ENCODE data around the gene GAPDHS. TPM values are rescaled to one million over a fixed set of nuclear protein-coding genes. Genes with fewer than 3 reads are reported as not detected.

GAPDHS gene
- total RNA-seq, 1 experiment from 2014 or later, result not detected

- Histone ChIP-seq H3K27me3 (ENCODE audit: insufficient read depth, low read length) (peaks cover 3% of the 10 kb centered on the region; the same call in 1 of the 2 replicates), H4K8ac (replicated peaks; ENCODE audit: insufficient read length, low read depth, low read length) (no peak overlapping the region), H3K27ac (ENCODE audit: insufficient read length, low read depth, low read length) (no peak overlapping the region), H3K4ac (ENCODE audit: low read depth, low read length) (no peak overlapping the region), H3K23ac (ENCODE audit: insufficient read length, low read depth, low read length) (no peak overlapping the region), H3K4me2 (ENCODE audit: insufficient read depth, insufficient read length, low read length) (peak overlapping the region; percentile 83), H2BK20ac (ENCODE audit: low read depth, low read length, poor library complexity, severe bottlenecking) (no peak overlapping the region), H2BK15ac (ENCODE audit: low read depth, low read length) (no peak overlapping the region), H2AFZ (ENCODE audit: low read length) (no peak overlapping the region), H2AK5ac (ENCODE audit: insufficient read length, low read length) (no peak overlapping the region), H3K4me1 (ENCODE audit: insufficient read depth, low read length) (no peaks in the 10 kb centered on the region), H3K9me3 (ENCODE audit: control insufficient read depth, low read depth, low read length) (no peaks in the 10 kb centered on the region), H3K23me2 (ENCODE audit: insufficient read length, low read depth, low read length, poor library complexity, severe bottlenecking) (peaks cover 7% of the 10 kb centered on the region), H3T11ph (ENCODE audit: low read length) (no peak overlapping the region), H3K79me2 (ENCODE audit: insufficient read depth, low read length) (no peaks in the 10 kb centered on the region; the same call in 1 of the 2 replicates), H3K14ac (ENCODE audit: insufficient read depth, low read length) (no peak overlapping the region), H2BK12ac (ENCODE audit: insufficient read length, low read depth, low read length) (no peak overlapping the region), H3K9ac (ENCODE audit: extremely low read depth, insufficient read length, low read length) (no peak overlapping the region), H2BK120ac (ENCODE audit: low read depth, low read length, poor library complexity, severe bottlenecking) (no peak overlapping the region), H3K79me1 (ENCODE audit: insufficient read depth, low read depth, low read length, poor library complexity, severe bottlenecking) (no peaks in the 10 kb centered on the region), H2BK5ac (ENCODE audit: insufficient read length, low read length) (no peak overlapping the region), H3K18ac (ENCODE audit: insufficient read length, low read depth, low read length) (no peak overlapping the region), H4K20me1 (ENCODE audit: control insufficient read depth, insufficient read depth, insufficient read length) (no peaks in the 10 kb centered on the region), H4K91ac (ENCODE audit: insufficient read length, low read depth, low read length) (no peak overlapping the region), H3K56ac (ENCODE audit: insufficient read length, low read depth, low read length) (no peak overlapping the region), H4K5ac (ENCODE audit: insufficient read length, low read depth, low read length) (no peak overlapping the region)
- DNase-seq, result no peak
- Mint-ChIP-seq H3K27ac (peak overlapping the region in 1 of 3 experiments; percentile 4; a peak in 1 of 7 replicates), H3K36me3 (ENCODE audit: insufficient read depth in 1 of 3, low read depth in 3 of 3) (no peaks in the 10 kb centered on the region; a peak in 1 of 7 replicates), H3K4me3 (peak overlapping the region; percentile 85 to 90), H3K9me3 (no peaks in the 10 kb centered on the region), H3K4me1 (peaks cover 9 to 14% of the 10 kb centered on the region in 2 experiments), H3K27me3 (ENCODE audit: low read depth) (peaks cover 70% of the 10 kb centered on the region)
- TF ChIP-seq CTCF (conservative IDR thresholded peaks at IDR 0.05), result no peak
- WGBS (ENCODE audit: extremely low coverage, insufficient read length, low lambda C conversion rate), result no CpG with 5 or more reads among the region's 16 CpGs
Observed at GRCh38 chr19:35556846-35557538, 23.7 kb downstream of the GAPDHS start.

Data from H9 (cell line).